GM13977 (cell line): Measurements from ENCODE around the gene PIK3C2G.

Source experiments
- DNase-seq: peaks from one replicate; pipeline ENCODE4 v3.0.0; 2012; ENCODE audit warnings: low spot score
- CTCF ChIP-seq: IDR thresholded peaks from 2 replicates; pipeline ENCODE4 v1.5.1; 2012; ENCODE audit warnings: mild to moderate bottlenecking, control low read depth; ENCODE audit not compliant: insufficient read depth; ENCODE audit errors: extremely low read depth, missing control alignments
- in situ Hi-C: fragments of 300-500 bp; cut with MboI; formaldehyde crosslinking; loops from one replicate; pipeline ENCODE4 v1.12.0; 2022; ENCODE audit warnings: low sequenced_read_pairs, low pct_unique_long_range_greater_than_20kb, mixed read lengths, inconsistent platforms; ENCODE audit not compliant: unreplicated experiment

PIK3C2G gene

GRCh38 chr12:18620986-18621385 is 359.7 kb downstream of the PIK3C2G start:
- no peak for TF ChIP-seq CTCF
- in situ Hi-C loops, result no loop called here
- DNase-seq, result no peak

GRCh38 chr12:18629445-18629844 is 368.1 kb downstream of the PIK3C2G start:
- in situ Hi-C loops, result no loop called here
- TF ChIP-seq CTCF, result no peak
- DNase-seq, result no peak

GRCh38 chr12:18629916-18630315 is 368.6 kb downstream of the PIK3C2G start:
- in situ Hi-C loops, result no loop called here
- TF ChIP-seq CTCF, result no peak
- no peak for DNase-seq

- no peak for DNase-seq
- in situ Hi-C loops, result no loop called here
- no peak for TF ChIP-seq CTCF
Measured at GRCh38 chr12:18631339-18631738, 370.0 kb downstream of the PIK3C2G start.

- in situ Hi-C loops, result no loop called here
- TF ChIP-seq CTCF, result no peak
- DNase-seq, result no peak
Measured at GRCh38 chr12:18632848-18633247, 371.5 kb downstream of the PIK3C2G start.

GRCh38 chr12:18634382-18634781 is 373.1 kb downstream of the PIK3C2G start:
- in situ Hi-C loops, result no loop called here
- no peak for DNase-seq
- TF ChIP-seq CTCF, result no peak

- no peak for TF ChIP-seq CTCF
- DNase-seq, result no peak
- in situ Hi-C loops, result no loop called here
Measured at GRCh38 chr12:18640321-18640955, 379.1 kb downstream of the PIK3C2G start.
